Fibroblast of the aortic adventitia (primary cell): ENCODE results near the gene DGKZ. TPM values are rescaled to one million over a fixed set of nuclear protein-coding genes. Genes with fewer than 3 reads are reported as not detected.
A peak's percentile ranks its signal among the peaks of the same experiment; 100 is the strongest.
"Not testable (repeated sequence)": the region's sequence is repeated elsewhere in the genome, so short reads cannot be mapped to it uniquely, and the experiment has no call there.

ENCODE experiments used
- DNase-seq: peaks from one replicate; pipeline ENCODE4 v3.0.0-alpha.2; 2010; ENCODE audit warnings: low read depth
- H3K4me3 ChIP-seq: 2 replicates; pipeline ENCODE4 v1.5.1; 2011; ENCODE audit warnings: low read depth, mild to moderate bottlenecking, control low read depth, low read length, moderate library complexity
- CTCF ChIP-seq: IDR thresholded peaks from 2 replicates; pipeline ENCODE4 v1.5.1; 2011; ENCODE audit warnings: mild to moderate bottlenecking, low read length, control low read depth, inconsistent platforms; ENCODE audit not compliant: insufficient read depth
- total RNA-seq: library from RNA; depleted of rRNA; stranded (reverse); fragments of >200 nt; gene quantifications from 2 replicates; pipeline ENCODE4 v1.2.3, GENCODE V29; 2012; ENCODE audit warnings: low replicate concordance

Gene DGKZ
- total RNA-seq = 27.1 and 37.7 TPM in 2 replicates

- peak; percentile 71 for DNase-seq
- H3K4me3 ChIP-seq = peak within 1 kb of the TSS; percentile 86
- peak; percentile 53 for TF ChIP-seq CTCF
Observed at GRCh38 chr11:46346886-46347636, at the start of gene DGKZ. TSS of gene DGKZ (plus strand) at chr11:46347463. CDS start at chr11:46347660, 197 bp downstream.

GRCh38 chr11:46298699-46299433 lies 48.4 kb upstream of the DGKZ start:
- DNase-seq = peak; percentile 90
- TF ChIP-seq CTCF = no peak
- H3K4me3 ChIP-seq = peak overlapping the region; percentile 37

GRCh38 chr11:46299451-46299961 lies 47.8 kb upstream of the DGKZ start:
- H3K4me3 ChIP-seq = peak overlapping the region; percentile 37
- no peak for DNase-seq
- TF ChIP-seq CTCF = no peak

- TF ChIP-seq CTCF = no peak
- DNase-seq = no peak
Observed at GRCh38 chr11:46300270-46300669, 47.0 kb upstream of the DGKZ start.

GRCh38 chr11:46302866-46303265 lies 44.4 kb upstream of the DGKZ start:
- H3K4me3 ChIP-seq = no peak overlapping the region
- no peak for TF ChIP-seq CTCF
- no peak for DNase-seq

More at GRCh38 chr11:46300270-46300669, 47.0 kb upstream of the DGKZ start:
- H3K4me3 ChIP-seq = no peak overlapping the region

- DNase-seq, H3K4me3 ChIP-seq: not testable (repeated sequence)
Observed at GRCh38 chr11:46304036-46304435, 43.2 kb upstream of the DGKZ start.

GRCh38 chr11:46304605-46305179 lies 42.6 kb upstream of the DGKZ start:
- TF ChIP-seq CTCF = no peak
- DNase-seq = no peak
- no peak overlapping the region for H3K4me3 ChIP-seq
